Thoracic aorta (tissue), 2 donors: Measurements from ENCODE around the gene SOX1. TPM values are rescaled to one million over a fixed set of nuclear protein-coding genes. Genes with fewer than 3 reads are reported as not detected.

ENCODE experiments used
- ATAC-seq: fragments of 150-250 bp; one replicate; pipeline ENCODE4 v1.8.0; 2017; ENCODE audit warnings: low read depth; ENCODE audit not compliant: insufficient number of reproducible peaks, low FRiP score
- DNase-seq: peaks from one replicate; pipeline ENCODE4 v3.0.0-alpha.2; 2020; ENCODE audit warnings: low spot score
- H3K27ac ChIP-seq, 2 donors: fragments of 200-600 bp; sonication (generic); 1 replicate in 1 of 2; 2 replicates in 1 of 2; pipeline ENCODE4 v1.5.1; 2016; ENCODE audit warnings: mild to moderate bottlenecking in 2 of 2, moderate library complexity in 2 of 2
- H3K27me3 ChIP-seq: fragments of 200-600 bp; sonication (generic); replicated peaks from 2 replicates; pipeline ENCODE4 v1.6.0; 2016; ENCODE audit warnings: mild to moderate bottlenecking; ENCODE audit not compliant: insufficient read depth
- H3K36me3 ChIP-seq: fragments of 200-600 bp; sonication (generic); one replicate; pipeline ENCODE4 v1.5.1; 2016
- H3K4me1 ChIP-seq, 2 donors: fragments of 200-600 bp; sonication (generic); 1 replicate in 1 of 2; 2 replicates in 1 of 2; pipeline versions ENCODE4 v1.5.1 to v1.6.0; 2016; ENCODE audit warnings: low read depth in 2 of 2, mild to moderate bottlenecking in 1 of 2; ENCODE audit not compliant: control insufficient read depth in 1 of 2
- H3K4me3 ChIP-seq: fragments of 200-600 bp; sonication (generic); 2 replicates; pipeline ENCODE4 v1.5.1; 2016; ENCODE audit warnings: mild to moderate bottlenecking
- H3K9me3 ChIP-seq: fragments of 200-600 bp; sonication (generic); 2 replicates; pipeline ENCODE4 v1.5.1; 2016
- total RNA-seq, 2 donors: library from RNA; depleted of rRNA; stranded (reverse); fragments of >200 nt; gene quantifications; one replicate each; pipeline versions ENCODE4 v1.1.0 to v1.2.3, GENCODE V29; 2016
- TF ChIP-seq, protein P1 (sequence below): fragments of 200-600 bp; sonication (generic); IDR thresholded peaks from one replicate; pipeline ENCODE4 v1.5.1; 2019; ENCODE audit warnings: antibody characterized with exemption

Gene SOX1
- total RNA-seq, 2 donors from 2014 or later: not detected

- no peak for DNase-seq
- peaks cover 13% of the 10 kb centered on the region for H3K27me3 ChIP-seq
- no peaks in the 10 kb centered on the region for H3K36me3 ChIP-seq
- H3K27ac ChIP-seq: no peak overlapping the region
- TF ChIP-seq, protein P1, sequence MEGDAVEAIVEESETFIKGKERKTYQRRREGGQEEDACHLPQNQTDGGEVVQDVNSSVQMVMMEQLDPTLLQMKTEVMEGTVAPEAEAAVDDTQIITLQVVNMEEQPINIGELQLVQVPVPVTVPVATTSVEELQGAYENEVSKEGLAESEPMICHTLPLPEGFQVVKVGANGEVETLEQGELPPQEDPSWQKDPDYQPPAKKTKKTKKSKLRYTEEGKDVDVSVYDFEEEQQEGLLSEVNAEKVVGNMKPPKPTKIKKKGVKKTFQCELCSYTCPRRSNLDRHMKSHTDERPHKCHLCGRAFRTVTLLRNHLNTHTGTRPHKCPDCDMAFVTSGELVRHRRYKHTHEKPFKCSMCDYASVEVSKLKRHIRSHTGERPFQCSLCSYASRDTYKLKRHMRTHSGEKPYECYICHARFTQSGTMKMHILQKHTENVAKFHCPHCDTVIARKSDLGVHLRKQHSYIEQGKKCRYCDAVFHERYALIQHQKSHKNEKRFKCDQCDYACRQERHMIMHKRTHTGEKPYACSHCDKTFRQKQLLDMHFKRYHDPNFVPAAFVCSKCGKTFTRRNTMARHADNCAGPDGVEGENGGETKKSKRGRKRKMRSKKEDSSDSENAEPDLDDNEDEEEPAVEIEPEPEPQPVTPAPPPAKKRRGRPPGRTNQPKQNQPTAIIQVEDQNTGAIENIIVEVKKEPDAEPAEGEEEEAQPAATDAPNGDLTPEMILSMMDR: no peak
- peak overlapping the region; percentile 20 for H3K4me3 ChIP-seq
- no peaks in the 10 kb centered on the region for H3K9me3 ChIP-seq
- no peak for ATAC-seq
- no peaks in the 10 kb centered on the region for H3K4me1 ChIP-seq
Measured at GRCh38 chr13:112073245-112074138, 6.5 kb downstream of the SOX1 start.

DNA sequence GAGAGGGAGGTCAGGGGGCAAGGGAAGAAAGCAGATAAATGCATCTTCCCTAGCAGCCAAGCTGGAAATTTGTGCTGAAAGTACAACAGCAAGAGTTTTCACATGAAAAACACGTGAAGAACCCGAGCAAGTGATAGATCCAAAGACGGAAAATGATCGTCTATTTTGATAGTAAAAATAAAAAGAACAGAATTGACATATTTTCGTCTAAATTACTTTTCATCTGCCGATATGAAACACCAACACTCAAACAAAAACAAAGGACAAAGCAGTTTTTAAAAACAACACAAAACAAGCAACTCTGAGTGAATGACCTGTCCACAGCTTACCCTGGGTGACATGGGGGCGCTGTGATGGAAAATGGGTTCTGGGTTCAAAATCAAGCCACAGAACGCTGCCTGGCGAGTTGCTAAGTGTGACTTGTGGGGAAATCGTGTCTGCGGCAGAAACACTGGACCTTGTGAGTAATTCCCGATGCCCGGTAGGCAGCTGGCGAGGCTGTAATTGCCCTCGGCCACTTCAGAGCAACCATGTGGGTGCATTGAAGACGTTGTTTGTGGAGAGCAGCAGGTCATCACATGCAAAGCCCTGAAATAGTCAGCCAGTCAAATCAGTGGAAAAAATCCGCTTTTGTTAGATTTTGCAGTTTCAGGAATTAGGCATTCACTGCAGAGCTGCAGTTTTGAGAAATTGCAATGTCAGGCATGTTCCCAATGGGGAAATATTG lies 7.4 kb downstream of the SOX1 start:
- TF ChIP-seq, protein P1: no peak

DNA sequence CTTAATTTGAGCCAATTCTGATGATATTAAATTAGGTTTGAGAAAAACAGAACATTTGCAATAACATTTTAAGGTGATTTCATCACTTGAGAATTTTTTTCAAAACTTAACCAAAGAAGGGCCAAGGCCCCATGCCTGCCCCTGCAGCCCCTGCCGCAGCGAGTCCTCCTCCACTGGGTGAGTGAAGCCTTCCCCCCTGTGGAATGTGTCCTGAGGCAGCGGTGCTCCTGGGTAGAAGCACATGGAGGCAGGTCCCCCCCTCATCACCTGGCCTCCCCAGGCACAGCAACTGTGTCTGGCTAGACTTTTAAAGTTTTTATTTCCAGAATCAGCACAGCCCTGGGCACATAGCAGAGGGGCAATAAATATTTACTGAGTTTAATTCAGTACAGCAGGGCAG lies 10.8 kb downstream of the SOX1 start:
- DNase-seq: no peak
- H3K4me3 ChIP-seq: no peak overlapping the region
- ATAC-seq: no peak
- TF ChIP-seq, protein P1: no peak
- peaks cover 5% of the 10 kb centered on the region for H3K27me3 ChIP-seq
- H3K4me1 ChIP-seq: no peaks in the 10 kb centered on the region
- no peak overlapping the region for H3K27ac ChIP-seq
- no peaks in the 10 kb centered on the region for H3K36me3 ChIP-seq
- no peaks in the 10 kb centered on the region for H3K9me3 ChIP-seq

More for the DNA sequence above, 7.4 kb downstream of the SOX1 start:
- H3K4me1 ChIP-seq: no peaks in the 10 kb centered on the region
- H3K9me3 ChIP-seq: no peaks in the 10 kb centered on the region
- no peak overlapping the region for H3K4me3 ChIP-seq
- ATAC-seq: no peak
- no peak overlapping the region for H3K27ac ChIP-seq
- no peak for DNase-seq
- no peaks in the 10 kb centered on the region for H3K36me3 ChIP-seq
- H3K27me3 ChIP-seq: peaks cover 13% of the 10 kb centered on the region

- Histone ChIP-seq H3K36me3 (no peaks in the 10 kb centered on the region), H3K4me1 (no peaks in the 10 kb centered on the region), H3K9me3 (peaks cover 2% of the 10 kb centered on the region), H3K27me3 (peaks cover 5% of the 10 kb centered on the region), H3K4me3 (no peak overlapping the region), H3K27ac (no peak overlapping the region)
- ATAC-seq: no peak
- no peak for DNase-seq
- TF ChIP-seq, protein P1: no peak
Measured at GRCh38 chr13:112078216-112078615, 11.3 kb downstream of the SOX1 start.

DNA sequence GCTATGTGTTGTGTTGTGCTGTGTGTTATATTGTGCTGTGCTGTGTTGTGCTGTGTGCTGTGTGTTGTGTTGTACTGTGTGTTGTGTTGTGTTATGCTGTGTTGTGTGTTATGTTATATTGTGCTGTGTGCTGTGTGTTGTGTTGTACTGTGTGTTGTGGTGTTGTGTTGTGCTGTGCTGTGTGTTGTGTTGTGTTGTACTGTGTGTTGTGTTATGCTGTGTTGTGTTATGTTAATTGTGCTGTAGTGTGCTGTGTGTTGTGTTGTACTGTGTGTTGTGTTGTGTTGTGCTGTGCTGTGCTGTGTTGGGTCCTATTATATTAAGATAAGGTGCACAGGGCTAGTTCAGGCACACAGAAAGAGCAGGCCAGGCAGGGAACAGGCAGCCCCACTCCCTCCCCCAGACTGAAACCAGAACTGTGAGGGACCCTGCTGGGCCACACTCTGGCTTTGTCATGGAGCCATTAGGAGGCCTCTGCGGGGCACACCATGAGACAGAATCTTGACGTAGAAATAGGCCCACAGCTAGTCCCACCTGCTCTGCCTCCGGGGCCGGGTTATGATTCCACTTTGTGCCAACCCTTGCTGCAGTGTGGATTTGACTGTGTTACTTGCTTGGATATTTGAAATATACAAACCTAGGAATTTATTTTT lies 12.1 kb downstream of the SOX1 start:
- no peak for ATAC-seq
- DNase-seq: no peak
- no peaks in the 10 kb centered on the region for H3K36me3 ChIP-seq

More for the DNA sequence above, 12.1 kb downstream of the SOX1 start:
- TF ChIP-seq, protein P1: no peak
- H3K4me3 ChIP-seq: no peak overlapping the region
- peaks cover 4% of the 10 kb centered on the region for H3K9me3 ChIP-seq
- H3K27me3 ChIP-seq: peaks cover 5% of the 10 kb centered on the region
- no peaks in the 10 kb centered on the region for H3K4me1 ChIP-seq
- H3K27ac ChIP-seq: no peak overlapping the region
